ENCODE data around the gene KIF12. TPM values are rescaled to one million over a fixed set of nuclear protein-coding genes. Genes with fewer than 3 reads are reported as not detected.

Gene KIF12
- total and polyA plus RNA-seq, 2 experiments from 2014 or later, result 4.2 to 4.3 TPM

DNA sequence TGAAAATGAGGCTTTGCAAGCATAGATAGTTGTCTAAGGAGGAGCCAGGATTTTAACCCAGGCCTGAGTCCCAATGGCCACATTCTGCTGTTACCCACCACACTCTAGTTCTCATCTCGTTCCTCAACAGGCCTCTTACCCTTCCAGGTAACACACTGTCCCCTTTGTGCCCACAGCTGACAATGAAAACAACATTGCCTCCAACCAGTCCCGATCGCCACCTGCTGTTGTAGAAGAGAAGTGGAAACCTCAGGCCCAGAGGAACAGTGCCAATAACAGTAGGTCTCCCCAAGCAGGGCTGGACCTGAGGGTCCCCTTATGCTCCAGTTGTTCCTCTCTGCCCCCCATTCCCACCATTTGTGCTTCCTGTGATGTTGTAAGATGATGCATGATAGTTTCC lies 51.4 kb downstream of the KIF12 start:
- Histone ChIP-seq H3K4me2 (no peak overlapping the region), H3K36me3 (ENCODE audit: insufficient read depth) (no peaks in the 10 kb centered on the region), H3K27ac (ENCODE audit: low read depth) (no peak overlapping the region), H3K4me3 (no peak overlapping the region), H3K9me2 (ENCODE audit: insufficient read depth) (0 out of 2 replicates have a peak, but pooled peaks cover 4% of the 10 kb centered on the region), H3F3A (replicated peaks; ENCODE audit: low read depth) (no peaks in the 10 kb centered on the region), H3K79me2 (replicated peaks; ENCODE audit: insufficient read depth) (no peaks in the 10 kb centered on the region), H3K27me3 (ENCODE audit: insufficient read depth) (no peaks in the 10 kb centered on the region), H2AFZ (no peak overlapping the region), H3K4me1 (ENCODE audit: insufficient read depth) (no peaks in the 10 kb centered on the region), H4K20me1 (replicated peaks; ENCODE audit: insufficient read depth) (peaks cover 4% of the 10 kb centered on the region)
- DNase-seq (ENCODE audit: low spot score) (peak; percentile 65), ATAC-seq (peak; percentile 94)
- TF ChIP-seq, protein P1, sequence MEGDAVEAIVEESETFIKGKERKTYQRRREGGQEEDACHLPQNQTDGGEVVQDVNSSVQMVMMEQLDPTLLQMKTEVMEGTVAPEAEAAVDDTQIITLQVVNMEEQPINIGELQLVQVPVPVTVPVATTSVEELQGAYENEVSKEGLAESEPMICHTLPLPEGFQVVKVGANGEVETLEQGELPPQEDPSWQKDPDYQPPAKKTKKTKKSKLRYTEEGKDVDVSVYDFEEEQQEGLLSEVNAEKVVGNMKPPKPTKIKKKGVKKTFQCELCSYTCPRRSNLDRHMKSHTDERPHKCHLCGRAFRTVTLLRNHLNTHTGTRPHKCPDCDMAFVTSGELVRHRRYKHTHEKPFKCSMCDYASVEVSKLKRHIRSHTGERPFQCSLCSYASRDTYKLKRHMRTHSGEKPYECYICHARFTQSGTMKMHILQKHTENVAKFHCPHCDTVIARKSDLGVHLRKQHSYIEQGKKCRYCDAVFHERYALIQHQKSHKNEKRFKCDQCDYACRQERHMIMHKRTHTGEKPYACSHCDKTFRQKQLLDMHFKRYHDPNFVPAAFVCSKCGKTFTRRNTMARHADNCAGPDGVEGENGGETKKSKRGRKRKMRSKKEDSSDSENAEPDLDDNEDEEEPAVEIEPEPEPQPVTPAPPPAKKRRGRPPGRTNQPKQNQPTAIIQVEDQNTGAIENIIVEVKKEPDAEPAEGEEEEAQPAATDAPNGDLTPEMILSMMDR (conservative IDR thresholded peaks at IDR 0.05; ENCODE audit: low read depth in 2 of 2), result peak; percentile 47 to 73
- TF ChIP-seq, protein P2, sequence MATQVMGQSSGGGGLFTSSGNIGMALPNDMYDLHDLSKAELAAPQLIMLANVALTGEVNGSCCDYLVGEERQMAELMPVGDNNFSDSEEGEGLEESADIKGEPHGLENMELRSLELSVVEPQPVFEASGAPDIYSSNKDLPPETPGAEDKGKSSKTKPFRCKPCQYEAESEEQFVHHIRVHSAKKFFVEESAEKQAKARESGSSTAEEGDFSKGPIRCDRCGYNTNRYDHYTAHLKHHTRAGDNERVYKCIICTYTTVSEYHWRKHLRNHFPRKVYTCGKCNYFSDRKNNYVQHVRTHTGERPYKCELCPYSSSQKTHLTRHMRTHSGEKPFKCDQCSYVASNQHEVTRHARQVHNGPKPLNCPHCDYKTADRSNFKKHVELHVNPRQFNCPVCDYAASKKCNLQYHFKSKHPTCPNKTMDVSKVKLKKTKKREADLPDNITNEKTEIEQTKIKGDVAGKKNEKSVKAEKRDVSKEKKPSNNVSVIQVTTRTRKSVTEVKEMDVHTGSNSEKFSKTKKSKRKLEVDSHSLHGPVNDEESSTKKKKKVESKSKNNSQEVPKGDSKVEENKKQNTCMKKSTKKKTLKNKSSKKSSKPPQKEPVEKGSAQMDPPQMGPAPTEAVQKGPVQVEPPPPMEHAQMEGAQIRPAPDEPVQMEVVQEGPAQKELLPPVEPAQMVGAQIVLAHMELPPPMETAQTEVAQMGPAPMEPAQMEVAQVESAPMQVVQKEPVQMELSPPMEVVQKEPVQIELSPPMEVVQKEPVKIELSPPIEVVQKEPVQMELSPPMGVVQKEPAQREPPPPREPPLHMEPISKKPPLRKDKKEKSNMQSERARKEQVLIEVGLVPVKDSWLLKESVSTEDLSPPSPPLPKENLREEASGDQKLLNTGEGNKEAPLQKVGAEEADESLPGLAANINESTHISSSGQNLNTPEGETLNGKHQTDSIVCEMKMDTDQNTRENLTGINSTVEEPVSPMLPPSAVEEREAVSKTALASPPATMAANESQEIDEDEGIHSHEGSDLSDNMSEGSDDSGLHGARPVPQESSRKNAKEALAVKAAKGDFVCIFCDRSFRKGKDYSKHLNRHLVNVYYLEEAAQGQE (IDR thresholded peaks at IDR 0.05; ENCODE audit: unreplicated experiment), result no peak
- H3K4me3 Mint-ChIP-seq, result no peak overlapping the region
- H3K27me3 Mint-ChIP-seq (ENCODE audit: insufficient read depth, low read depth, poor library complexity), result no peaks in the 10 kb centered on the region
- H3K9me3 Mint-ChIP-seq, result no peaks in the 10 kb centered on the region
- H3K36me3 Mint-ChIP-seq (ENCODE audit: low read depth), result peaks cover 36% of the 10 kb centered on the region
- H3K27ac Mint-ChIP-seq, result no peak overlapping the region
- H3K4me1 Mint-ChIP-seq, result no peaks in the 10 kb centered on the region; the same call in 2 of the 3 replicates

DNA sequence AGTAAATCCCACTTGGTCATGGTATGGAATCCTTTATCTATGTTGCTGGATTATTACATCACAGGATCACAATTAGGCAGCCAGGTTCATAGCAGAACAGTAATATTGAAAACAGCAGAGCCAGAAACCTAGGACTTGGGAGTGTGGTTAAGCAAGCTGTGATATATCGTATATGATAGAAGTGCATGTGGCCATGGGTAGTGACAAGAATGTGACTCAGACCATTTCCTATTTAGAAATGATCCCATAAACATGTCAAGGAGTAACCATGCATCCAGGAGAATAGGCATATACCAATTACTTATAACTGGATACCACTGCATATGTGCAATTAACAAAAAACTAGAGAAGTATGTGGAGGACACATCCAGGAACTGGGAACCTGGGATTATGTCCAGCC lies 52.2 kb downstream of the KIF12 start:
- no peak overlapping the region for H3K4me3 Mint-ChIP-seq
- no peaks in the 10 kb centered on the region for H3F3A ChIP-seq (replicated peaks; ENCODE audit: low read depth)
- no peak overlapping the region for H3K4me2 ChIP-seq
- H3K4me3 ChIP-seq, result no peak overlapping the region
- no peak overlapping the region for H2AFZ ChIP-seq
- no peaks in the 10 kb centered on the region for H3K9me3 Mint-ChIP-seq
- ATAC-seq, result no peak
- H3K27me3 Mint-ChIP-seq (ENCODE audit: insufficient read depth, low read depth, poor library complexity), result no peaks in the 10 kb centered on the region
- H4K20me1 ChIP-seq (replicated peaks; ENCODE audit: insufficient read depth), result peaks cover 4% of the 10 kb centered on the region
- no peaks in the 10 kb centered on the region for H3K36me3 ChIP-seq (ENCODE audit: insufficient read depth)
- H3K36me3 Mint-ChIP-seq (ENCODE audit: low read depth), result peaks cover 32% of the 10 kb centered on the region
- H3K27me3 ChIP-seq (ENCODE audit: insufficient read depth), result no peaks in the 10 kb centered on the region
- H3K4me1 Mint-ChIP-seq, result no peaks in the 10 kb centered on the region; the same call in 2 of the 3 replicates
- H3K27ac Mint-ChIP-seq, result no peak overlapping the region
- H3K9me2 ChIP-seq (ENCODE audit: insufficient read depth), result no peaks in the 10 kb centered on the region
- no peak overlapping the region for H3K27ac ChIP-seq (ENCODE audit: low read depth)
- no peaks in the 10 kb centered on the region for H3K4me1 ChIP-seq (ENCODE audit: insufficient read depth)
- DNase-seq (ENCODE audit: low spot score), result no peak
- no peaks in the 10 kb centered on the region for H3K79me2 ChIP-seq (replicated peaks; ENCODE audit: insufficient read depth)
- TF ChIP-seq EZH2 (IDR thresholded peaks at IDR 0.05; ENCODE audit: low read depth, unreplicated experiment) (no peak), NANOG (IDR thresholded peaks at IDR 0.05; ENCODE audit: borderline replicate concordance) (no peak), EZH2phosphoT487 (IDR thresholded peaks at IDR 0.05; ENCODE audit: unreplicated experiment) (no peak), JUNB (IDR thresholded peaks at IDR 0.05; ENCODE audit: unreplicated experiment) (no peak), ZNF114 (CRISPR knock-in tag; IDR thresholded peaks at IDR 0.05) (no peak), POLR2AphosphoS5 (IDR thresholded peaks at IDR 0.05; ENCODE audit: low read depth) (no peak), CREB1 (CRISPR knock-in tag; IDR thresholded peaks at IDR 0.05; ENCODE audit: low read depth) (no peak), STAT1 (IDR thresholded peaks at IDR 0.05; ENCODE audit: unreplicated experiment) (no peak), ZNF331 (CRISPR knock-in tag; IDR thresholded peaks at IDR 0.05; ENCODE audit: low read depth) (no peak)
- TF ChIP-seq, protein P3, sequence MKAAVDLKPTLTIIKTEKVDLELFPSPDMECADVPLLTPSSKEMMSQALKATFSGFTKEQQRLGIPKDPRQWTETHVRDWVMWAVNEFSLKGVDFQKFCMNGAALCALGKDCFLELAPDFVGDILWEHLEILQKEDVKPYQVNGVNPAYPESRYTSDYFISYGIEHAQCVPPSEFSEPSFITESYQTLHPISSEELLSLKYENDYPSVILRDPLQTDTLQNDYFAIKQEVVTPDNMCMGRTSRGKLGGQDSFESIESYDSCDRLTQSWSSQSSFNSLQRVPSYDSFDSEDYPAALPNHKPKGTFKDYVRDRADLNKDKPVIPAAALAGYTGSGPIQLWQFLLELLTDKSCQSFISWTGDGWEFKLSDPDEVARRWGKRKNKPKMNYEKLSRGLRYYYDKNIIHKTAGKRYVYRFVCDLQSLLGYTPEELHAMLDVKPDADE (IDR thresholded peaks at IDR 0.05), result no peak
